Stomach (tissue), 9 donors: ENCODE measurements around the gene FAM222B. TPM values are rescaled to one million over a fixed set of nuclear protein-coding genes. Genes with fewer than 3 reads are reported as not detected.

Source experiments
- DNase-seq, 2 donors: peaks; one replicate each; pipeline versions ENCODE4 v3.0.0 to v3.0.0-alpha.2; 2013 to 2019
- H3K27ac ChIP-seq, 5 donors: fragments of 200-600 bp in 4 of 5; sonication (generic) in 4 of 5; one replicate each; pipeline ENCODE4 v1.5.1; 2013 to 2019; ENCODE audit warnings: mild to moderate bottlenecking in 1 of 5, moderate library complexity in 1 of 5
- H3K27me3 ChIP-seq, 3 donors: fragments of 200-600 bp; sonication (generic); one replicate each; pipeline ENCODE4 v1.5.1; 2017 to 2019; ENCODE audit warnings: mixed run types in 1 of 3
- H3K36me3 ChIP-seq, 4 donors: fragments of 200-600 bp; sonication (generic); 1 replicate in 3 of 4; 2 replicates in 1 of 4; pipeline ENCODE4 v1.5.1; 2016 to 2019
- H3K4me1 ChIP-seq, 4 donors: fragments of 200-600 bp; sonication (generic); one replicate each; pipeline ENCODE4 v1.5.1; 2016 to 2019
- H3K4me3 ChIP-seq, 4 donors: fragments of 200-600 bp; sonication (generic) in 3 of 4; one replicate each; pipeline ENCODE4 v1.5.1; 2016 to 2019; ENCODE audit warnings: mild to moderate bottlenecking in 1 of 4
- H3K9me3 ChIP-seq, 4 donors: fragments of 200-600 bp; sonication (generic); one replicate each; pipeline ENCODE4 v1.5.1; 2016 to 2019
- CTCF ChIP-seq, 7 experiments: fragments of 450-650 bp in 4 of 7; fragments of 200-600 bp in 3 of 7; sonication (generic) in 3 of 7; IDR thresholded peaks; one replicate each; pipeline ENCODE4 v1.5.1; 2016 to 2019; ENCODE audit warnings: antibody characterized with exemption in 7 of 7, control low read depth in 2 of 7, mild to moderate bottlenecking in 1 of 7
- EP300 ChIP-seq: sonication (generic); formaldehyde crosslinking; IDR thresholded peaks from one replicate; pipeline ENCODE4 v1.6.1; 2017; ENCODE audit warnings: antibody characterized with exemption
- POLR2A ChIP-seq, 4 donors: fragments of 450-650 bp; IDR thresholded peaks; one replicate each; pipeline ENCODE4 v1.6.1; 2016; ENCODE audit warnings: antibody characterized with exemption in 4 of 4, control low read depth in 2 of 4, mild to moderate bottlenecking in 1 of 4, moderate library complexity in 1 of 4
- POLR2AphosphoS5 ChIP-seq, 3 donors: sonication (generic); formaldehyde crosslinking; IDR thresholded peaks; one replicate each; pipeline ENCODE4 v1.6.1; 2016; ENCODE audit warnings: antibody characterized with exemption in 3 of 3
- WGBS, 5 donors: extraction: QIAGEN DNeasy Blood & Tissue Kit in 3 of 5; methylation state at CpG; one replicate each; pipeline versions ENCODE4 v1.1.5 to v1.1.7; 2013 to 2018; 5-methylcytosine and 5-hydroxymethylcytosine counted together
- intact Hi-C: fragments of 100-400 bp; cut with DNase I; formaldehyde crosslinking; loops from one replicate; pipeline ENCODE4 v1.15.1; 2023; ENCODE audit warnings: low total_unique reads
- polyA plus RNA-seq, 3 donors: library from polyadenylated mRNA; stranded (reverse); fragments of 200-250 nt; gene quantifications; one replicate each; pipeline ENCODE4 v1.2.3, GENCODE V29; 2013
- total RNA-seq, 5 donors: library from RNA; depleted of rRNA; stranded (reverse); fragments of >200 nt; gene quantifications; one replicate each; pipeline versions ENCODE4 v1.1.0 to v1.2.3, GENCODE V29; 2014 to 2016
- donor health status: healthy with polysubstance abuse.
- donor health status: Bipolar disorder and iron deficiency.
- donor health status: healthy.

The FAM222B gene
- total and polyA plus RNA-seq, 8 donors: 4.4 to 29.6 (median 8.6) TPM

DNA sequence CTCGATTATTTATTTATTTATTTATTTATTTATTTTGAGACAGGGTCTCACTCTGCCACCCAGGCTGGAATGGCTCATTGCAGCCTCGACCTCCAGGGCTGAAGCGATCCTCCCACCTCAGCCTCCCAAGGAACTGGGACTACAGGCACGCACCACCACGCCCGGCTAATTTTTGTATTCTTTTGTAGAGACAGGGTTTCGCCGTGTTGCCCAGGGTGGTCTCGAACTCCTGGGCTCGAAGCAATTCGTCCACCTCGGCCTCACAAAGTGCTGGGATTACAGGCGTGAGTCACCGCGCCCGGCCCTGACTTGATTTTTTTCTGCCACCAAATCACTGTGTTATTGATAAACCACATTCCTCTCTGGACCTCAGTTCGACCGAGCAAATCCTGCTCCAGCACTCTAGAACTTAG lies 123.6 kb downstream of the FAM222B start:
- 18 to 26% (median 24%) methylated on average over 18 of the region's 18 CpGs for WGBS, 5 donors
- no peak for TF ChIP-seq POLR2A (IDR thresholded peaks at IDR 0.05)
- no peak for TF ChIP-seq CTCF (IDR thresholded peaks at IDR 0.05)
- TF ChIP-seq POLR2AphosphoS5 (IDR thresholded peaks at IDR 0.05): no peak
- TF ChIP-seq EP300: no peak
- Histone ChIP-seq H3K4me3 (peak overlapping the region; percentile 84 to 98 (median 91)), H3K27me3 (peaks cover 0 to 14% (median 8%) of the 10 kb centered on the region in 3 donors), H3K9me3 (no peaks in the 10 kb centered on the region), H3K27ac (peak overlapping the region; percentile 78 to 94 (median 89)), H3K36me3 (peaks cover 44 to 53% (median 49%) of the 10 kb centered on the region in 4 donors), H3K4me1 (peaks cover 44 to 79% (median 72%) of the 10 kb centered on the region in 4 donors)
- DNase-seq: no peak
- intact Hi-C loops: no loop called here

GRCh38 chr17:28718333-28719020 lies 124.1 kb downstream of the FAM222B start:
- intact Hi-C loops: no loop called here
- H3K27ac ChIP-seq: peak overlapping the region; percentile 63 to 94 (median 89)
- 47 to 63% (median 52%) methylated on average over 18 of the region's 18 CpGs for WGBS, 5 donors
- no peaks in the 10 kb centered on the region for H3K9me3 ChIP-seq
- peaks cover 44 to 73% (median 67%) of the 10 kb centered on the region in 4 donors for H3K4me1 ChIP-seq
- H3K4me3 ChIP-seq: peak overlapping the region; percentile 56 to 98 (median 91)
- TF ChIP-seq EP300: no peak
- TF ChIP-seq CTCF (IDR thresholded peaks at IDR 0.05): no peak
- TF ChIP-seq POLR2A (IDR thresholded peaks at IDR 0.05): no peak
- no peak for TF ChIP-seq POLR2AphosphoS5 (IDR thresholded peaks at IDR 0.05)
- peak in 1 of 2 donors; percentile 35 for DNase-seq
- H3K27me3 ChIP-seq: peaks cover 0 to 14% (median 8%) of the 10 kb centered on the region in 3 donors
- peaks cover 41 to 53% (median 49%) of the 10 kb centered on the region in 4 donors for H3K36me3 ChIP-seq

DNA sequence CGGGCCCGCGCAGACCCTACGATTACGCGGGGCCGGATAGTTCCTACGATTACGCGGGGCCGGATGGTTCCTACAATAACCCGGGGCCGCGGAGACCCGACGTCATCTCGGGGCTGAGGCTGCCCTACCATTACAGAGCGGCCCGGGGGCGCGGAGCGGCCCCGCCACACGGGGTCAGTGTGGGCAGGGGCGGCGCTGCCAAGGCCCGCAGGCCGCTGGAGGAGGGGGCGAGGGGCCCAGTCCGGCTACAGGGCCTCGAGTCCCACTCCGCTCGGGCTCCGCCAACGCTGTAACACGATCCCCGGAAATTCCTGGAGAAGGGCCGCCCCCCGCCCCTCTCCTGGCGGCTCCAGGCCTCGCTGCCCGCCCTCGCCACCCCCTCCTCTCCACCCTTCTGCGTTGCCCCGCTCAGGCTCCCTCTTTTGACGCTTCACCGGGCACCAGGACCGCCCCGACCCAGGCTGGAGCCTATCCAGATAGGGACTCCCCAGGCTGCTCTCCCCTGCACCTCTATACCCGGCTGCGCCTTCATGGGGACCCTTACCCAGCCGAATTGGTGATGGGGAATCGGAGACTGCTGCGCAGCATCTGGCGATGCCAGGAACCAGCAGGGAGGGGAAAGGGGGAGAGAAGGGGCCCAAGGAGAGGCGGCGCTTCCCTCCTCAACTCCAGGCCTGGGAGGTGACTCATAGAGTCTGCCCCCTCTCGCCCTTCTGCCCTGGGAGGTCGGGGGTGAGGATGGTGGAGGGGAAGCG lies 124.8 kb downstream of the FAM222B start, which contains the start of gene RAB34:
Gene RAB34 (minus strand): TSS at position 291 of the 755 bp plus-strand sequence. CDS start 602 bp downstream, outside the sequence.
- Histone ChIP-seq H3K4me3 (peak within 1 kb of the TSS; percentile 51 to 59 (median 55)), H3K36me3 (peaks cover 34 to 47% (median 42%) of the 10 kb centered on the region in 4 donors), H3K27ac (peak within 1 kb of the TSS; percentile 63 to 94 (median 89)), H3K9me3 (no peaks in the 10 kb centered on the region), H3K27me3 (peaks cover 0 to 14% (median 8%) of the 10 kb centered on the region in 3 donors), H3K4me1 (peaks cover 44 to 67% (median 61%) of the 10 kb centered on the region in 4 donors)
- WGBS, 5 donors: 9 to 39% (median 13%) methylated on average over 14 to 60 of the region's 60 CpGs
- TF ChIP-seq CTCF (IDR thresholded peaks at IDR 0.05) (no peak), POLR2A (IDR thresholded peaks at IDR 0.05) (no peak), POLR2AphosphoS5 (IDR thresholded peaks at IDR 0.05) (peak in 1 of 3 donors; percentile 42), EP300 (no peak)
- intact Hi-C loops: no loop called here
- peak; percentile 47 to 95 for DNase-seq
